ENCODE measurements around the gene GRIK4.

GRIK4 gene

DNA sequence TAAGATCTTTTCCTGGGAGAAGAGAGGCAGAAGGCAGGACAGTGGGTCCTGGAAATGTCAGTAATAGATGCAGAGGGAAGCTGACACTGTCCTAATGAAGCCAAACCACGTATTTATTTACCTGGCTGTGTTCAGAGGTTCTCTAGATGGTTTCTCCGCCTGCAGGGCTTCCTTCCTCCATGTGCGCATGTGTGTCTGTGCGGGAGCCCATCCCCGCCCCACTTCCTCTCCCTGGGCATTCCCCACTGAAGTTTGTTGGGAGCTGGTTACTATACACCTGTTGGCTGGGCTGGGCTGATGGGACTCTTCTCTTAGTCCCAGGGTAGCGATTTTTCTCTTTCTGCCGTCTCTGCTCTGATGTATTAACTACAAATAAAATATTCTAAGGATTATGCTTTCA is 307.5 kb downstream of the GRIK4 start:
- DNase-seq: no peak

DNA sequence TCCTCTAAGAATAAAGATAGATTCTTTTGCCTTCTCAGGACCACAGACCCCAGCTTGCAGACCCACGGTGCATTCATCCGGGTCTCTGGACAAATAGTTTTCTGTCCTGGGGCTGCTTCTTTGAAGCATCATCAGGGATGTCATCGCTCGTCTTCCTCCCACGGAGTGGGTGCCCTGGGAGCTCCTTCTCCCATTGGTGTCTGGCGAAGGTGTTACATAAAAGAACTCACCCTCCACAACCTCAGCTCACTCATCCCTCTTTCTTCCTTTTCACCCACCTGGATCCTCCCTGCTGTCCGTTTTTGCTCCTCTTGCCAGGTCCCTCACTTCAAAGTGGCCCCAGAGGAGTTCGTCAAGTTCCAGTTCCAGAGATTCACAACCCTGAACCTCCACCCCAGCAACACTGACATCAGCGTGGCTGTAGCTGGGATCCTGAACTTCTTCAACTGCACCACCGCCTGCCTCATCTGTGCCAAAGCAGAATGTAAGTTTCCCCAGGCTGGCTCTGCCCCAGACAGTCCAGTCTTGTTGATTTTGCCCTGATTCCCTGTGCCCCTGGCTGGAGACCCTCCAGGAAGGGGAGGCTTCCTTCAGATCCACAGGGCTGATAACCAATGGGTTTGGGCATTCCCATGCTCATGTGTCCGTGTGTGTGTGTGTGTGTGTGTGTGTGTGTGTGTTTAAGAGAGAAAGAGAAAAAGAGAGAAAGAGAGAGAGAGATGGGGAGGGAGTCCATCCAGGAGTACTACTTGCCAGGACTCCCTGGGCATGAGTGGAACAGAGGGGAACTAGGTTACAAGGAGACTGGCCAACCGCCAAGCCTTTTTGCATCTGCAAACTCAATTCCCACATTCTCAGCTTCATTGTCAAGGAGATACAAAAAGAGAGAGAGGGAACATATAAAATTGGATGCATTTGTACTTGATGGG is 308.2 kb downstream of the GRIK4 start:
- no peak for DNase-seq

DNA sequence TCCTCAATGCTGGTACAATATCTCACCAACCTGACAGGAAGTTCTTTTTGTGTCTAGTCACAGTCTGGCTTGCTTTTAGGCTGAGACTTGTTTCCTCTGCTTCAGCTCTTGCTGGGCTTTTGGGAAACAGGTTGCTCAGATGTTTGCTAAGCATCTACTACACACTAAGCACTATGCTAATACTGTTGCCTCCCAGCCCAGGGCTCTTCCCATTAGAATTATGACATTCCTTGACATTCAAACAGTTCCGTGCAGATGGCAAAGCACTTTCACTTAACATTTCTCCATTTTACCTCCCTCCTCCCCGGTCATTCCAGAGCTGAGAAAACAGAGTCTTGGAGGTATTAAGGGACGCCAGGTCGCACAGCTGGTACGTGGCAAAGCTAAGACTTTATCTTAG is 311.6 kb downstream of the GRIK4 start:
- no peak for DNase-seq

DNA sequence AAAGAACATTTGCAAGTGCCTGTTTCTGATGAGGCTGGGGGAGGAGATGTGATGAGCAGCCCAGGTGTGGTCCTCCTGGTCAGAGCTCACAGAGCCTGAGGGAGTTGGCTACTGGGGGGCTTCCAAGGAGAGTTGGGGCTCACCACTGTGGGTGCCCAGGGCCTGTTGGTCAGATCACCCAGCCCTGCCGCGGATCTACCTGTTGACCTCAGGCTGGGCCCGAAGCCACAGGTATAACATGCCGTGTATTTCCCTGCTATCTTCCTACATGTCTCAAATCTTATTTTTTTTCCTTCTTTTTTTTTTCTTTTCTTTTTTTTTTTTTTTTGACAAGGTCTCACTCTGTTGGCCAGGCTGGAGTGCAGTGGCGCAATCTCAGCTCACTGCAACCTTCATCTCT is 312.7 kb downstream of the GRIK4 start:
- no peak for DNase-seq

DNA sequence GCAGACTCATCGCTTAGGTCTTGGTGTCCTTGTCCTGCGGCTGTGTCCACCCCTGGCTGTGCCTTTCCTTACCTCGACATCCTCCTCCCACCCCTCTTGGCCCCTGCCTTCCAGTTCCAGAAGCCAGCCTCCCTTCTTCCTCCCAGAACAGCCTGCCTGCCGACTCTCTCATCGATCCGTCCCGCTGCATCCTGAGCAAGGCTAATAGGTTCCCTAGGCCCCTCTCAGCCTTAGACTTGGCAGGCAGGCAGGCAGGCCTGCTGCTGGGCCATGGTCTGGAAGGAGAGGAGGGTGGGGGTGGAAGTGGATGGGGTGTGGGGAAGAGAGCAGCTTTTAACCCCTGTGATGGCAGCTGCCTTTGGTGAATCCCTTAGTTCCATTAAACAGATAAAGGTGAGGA is 315.6 kb downstream of the GRIK4 start:
- no peak for DNase-seq

DNA sequence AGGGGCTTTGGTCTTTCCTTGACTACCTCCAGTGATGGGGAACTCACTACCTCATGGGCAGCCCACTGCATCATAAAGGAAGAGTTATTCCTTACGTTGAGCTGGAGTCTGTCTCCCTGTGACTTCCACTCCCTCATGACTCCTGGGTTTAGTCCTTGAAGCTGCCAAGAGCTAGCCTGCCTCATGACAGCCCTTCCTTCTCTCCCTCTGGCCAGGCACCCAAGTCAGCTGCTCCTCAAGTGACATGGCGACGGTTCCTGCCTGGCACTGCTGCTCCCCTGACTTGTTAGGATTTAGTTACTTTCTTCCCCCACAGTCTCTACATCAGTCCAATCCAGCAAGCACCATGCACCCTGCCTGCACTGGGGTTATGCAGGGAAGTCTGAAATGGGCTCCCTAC is 316.3 kb downstream of the GRIK4 start:
- no peak for DNase-seq

DNA sequence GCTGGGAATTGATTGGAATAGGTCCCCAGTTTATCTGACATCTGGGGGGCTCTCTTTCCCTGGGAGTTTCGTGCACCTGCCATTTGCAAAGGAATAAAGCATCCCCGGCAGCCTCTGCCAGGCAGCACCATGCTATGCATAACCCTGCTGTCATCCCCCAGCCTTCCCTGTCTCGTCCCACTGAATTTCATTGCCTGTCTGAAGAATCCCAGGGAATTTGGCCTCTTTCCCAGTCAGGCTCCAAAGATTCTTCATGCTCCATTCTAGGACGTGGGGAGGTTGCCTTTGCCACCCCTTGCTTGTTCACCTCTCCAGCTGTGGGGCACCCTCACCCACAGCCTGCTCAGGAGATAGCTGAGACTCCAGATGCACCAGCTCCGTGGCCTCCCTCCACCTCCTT is 317.3 kb downstream of the GRIK4 start:
- no peak for DNase-seq

DNA sequence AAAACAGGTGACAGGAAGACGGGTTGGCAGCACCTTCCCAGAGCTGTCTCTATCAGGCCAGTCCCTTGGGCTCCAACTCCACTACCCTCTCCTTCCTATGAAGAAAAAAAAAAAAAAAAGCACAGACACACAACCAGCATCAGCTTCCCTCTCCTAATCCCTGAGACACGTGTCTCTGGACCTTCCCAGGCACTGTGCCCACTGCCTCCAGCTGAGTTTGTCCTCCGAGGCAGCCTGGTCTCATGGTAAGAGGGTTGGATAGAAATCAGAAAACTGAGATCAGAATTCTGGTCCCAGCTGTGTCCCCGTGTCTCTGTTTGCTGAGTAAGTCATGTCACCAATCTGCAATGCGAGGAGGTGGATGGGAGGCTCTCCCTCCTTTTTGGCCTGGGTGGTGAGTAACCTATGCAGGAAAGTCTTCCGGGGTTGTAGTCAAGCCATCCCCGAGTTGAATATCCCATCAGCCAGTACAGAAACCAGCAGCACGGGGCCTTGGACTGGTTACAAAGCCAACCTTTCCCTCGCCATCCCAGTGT is 318.6 kb downstream of the GRIK4 start:
- no peak for DNase-seq

DNA sequence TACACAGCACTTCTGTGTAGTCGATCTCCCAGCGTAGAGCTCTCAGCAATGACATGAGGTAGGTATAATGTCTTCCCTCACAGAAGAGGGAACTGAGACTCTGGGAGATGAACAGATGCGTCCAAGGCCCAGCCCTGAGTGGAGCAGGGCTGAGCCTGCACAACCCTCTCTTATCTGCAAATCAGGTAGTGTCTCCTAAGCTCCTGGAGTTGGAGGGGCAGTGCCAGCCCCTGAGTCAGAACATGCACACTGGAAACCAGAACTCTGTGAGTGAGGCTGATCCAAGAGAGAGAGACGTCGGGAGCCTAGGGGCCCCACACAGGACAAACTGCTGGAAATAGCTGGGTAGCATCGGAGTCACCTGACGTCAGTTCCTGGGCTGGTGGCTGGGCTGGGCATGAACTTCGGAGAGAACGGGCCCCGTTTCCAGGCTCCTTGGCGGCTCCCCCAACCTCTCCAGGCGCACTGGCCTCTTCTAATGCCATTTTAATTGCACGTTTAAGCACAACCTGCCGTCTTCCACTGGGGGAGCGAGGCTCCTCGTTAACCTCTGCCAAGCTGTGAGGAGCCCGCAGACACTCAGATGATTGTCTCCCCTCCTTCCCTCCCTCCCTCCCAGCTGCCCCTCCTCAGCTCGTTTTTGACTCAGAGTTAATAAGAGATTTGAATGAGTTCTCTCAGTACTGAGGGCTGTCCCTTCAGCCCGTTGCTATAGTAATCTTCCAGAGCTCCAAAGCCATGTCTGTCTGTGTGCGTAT is 321.1 kb downstream of the GRIK4 start:
- DNase-seq: no peak

DNA sequence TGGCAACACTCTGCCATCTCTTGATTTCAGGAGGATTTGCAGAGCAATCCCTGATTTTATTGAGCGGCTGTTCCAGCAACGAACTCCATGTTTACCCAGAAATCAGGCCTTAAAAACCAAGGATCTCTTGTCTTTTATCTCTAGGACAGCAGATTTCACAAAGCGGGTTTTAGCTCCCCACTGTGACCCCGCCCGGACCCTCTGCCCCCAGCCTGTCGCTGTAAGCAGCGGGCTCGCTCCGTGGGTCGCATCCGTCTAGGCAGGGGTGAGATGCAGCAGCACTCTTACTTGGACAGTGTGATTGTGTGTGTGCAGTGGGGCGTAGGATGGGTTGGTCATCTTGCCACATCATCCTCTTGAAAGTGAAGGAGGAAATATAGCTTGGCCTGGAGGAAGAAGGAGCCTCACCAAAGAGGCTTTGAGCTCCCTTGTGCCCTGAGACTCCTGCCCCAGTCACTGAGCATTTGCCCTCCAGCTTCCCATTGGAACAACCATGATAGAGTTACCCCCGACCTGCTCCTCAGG is 323.2 kb downstream of the GRIK4 start:
- DNase-seq: no peak

DNA sequence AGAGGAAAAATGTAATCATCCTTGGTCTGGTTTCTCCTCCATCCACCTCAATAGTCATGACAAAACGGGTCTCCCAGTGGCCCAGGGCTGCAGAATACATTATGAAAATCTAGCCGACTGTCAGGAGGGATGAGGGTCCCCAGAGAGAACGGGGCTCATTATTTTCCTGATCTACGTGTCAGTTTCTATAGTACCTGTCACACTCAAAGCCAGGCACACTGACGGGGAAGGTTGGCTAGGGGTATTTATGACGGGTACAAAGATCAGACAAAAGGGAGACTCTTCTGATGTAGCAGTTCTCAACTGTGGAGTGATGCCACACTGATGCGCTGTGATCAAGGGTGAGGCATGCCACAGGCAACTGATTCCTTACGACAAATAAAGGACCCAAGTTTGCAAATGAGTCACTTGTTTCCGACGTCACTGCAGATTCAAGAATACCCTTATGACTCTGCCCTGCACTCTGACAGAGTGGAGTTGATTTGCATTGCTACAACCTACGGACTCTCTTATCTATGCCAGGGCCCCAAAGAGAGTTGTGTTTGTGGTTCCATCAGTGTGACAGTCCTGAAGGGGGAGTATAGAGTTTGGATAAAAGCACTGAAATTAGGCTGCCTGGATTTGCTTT is 324.2 kb downstream of the GRIK4 start:
- DNase-seq: no peak

DNA sequence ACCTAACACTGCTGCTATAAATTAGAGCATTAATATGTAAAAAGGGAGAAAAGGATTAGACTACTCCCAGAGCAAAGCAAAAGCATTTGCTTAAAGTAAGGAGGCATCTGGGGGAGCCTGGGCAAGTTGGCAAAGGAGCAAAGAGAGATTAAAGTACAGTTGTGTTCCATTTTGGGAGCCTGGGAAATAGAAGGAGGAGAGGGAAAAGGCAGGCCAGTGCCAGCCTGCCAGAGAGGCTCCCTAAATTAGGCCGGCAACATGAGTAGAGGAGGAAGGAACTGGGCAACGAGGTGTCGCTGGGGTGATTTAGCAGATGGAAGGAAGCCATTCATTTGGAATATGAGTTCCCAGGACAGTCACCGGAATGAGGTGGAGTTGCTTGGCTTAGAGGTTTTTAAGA is 326.1 kb downstream of the GRIK4 start:
- DNase-seq: no peak

DNA sequence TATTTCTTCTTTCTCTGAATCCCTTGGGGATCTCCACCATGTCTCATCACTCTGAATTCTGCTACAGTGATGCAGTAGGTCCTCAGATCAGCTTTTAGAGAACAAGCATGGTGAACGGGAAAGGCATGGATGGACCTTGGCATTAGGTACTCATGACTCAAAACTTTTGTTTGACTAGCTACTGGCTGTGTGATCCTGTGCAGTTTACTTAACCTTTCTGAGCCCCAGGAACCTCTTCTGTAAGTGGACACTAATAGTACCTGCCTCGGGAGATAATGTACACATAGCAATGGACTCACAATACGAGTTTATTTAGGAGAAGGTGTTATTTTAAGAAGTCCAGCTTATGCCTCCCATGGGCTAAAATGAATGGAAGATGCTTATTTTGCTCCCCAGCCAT is 327.7 kb downstream of the GRIK4 start:
- DNase-seq: no peak

DNA sequence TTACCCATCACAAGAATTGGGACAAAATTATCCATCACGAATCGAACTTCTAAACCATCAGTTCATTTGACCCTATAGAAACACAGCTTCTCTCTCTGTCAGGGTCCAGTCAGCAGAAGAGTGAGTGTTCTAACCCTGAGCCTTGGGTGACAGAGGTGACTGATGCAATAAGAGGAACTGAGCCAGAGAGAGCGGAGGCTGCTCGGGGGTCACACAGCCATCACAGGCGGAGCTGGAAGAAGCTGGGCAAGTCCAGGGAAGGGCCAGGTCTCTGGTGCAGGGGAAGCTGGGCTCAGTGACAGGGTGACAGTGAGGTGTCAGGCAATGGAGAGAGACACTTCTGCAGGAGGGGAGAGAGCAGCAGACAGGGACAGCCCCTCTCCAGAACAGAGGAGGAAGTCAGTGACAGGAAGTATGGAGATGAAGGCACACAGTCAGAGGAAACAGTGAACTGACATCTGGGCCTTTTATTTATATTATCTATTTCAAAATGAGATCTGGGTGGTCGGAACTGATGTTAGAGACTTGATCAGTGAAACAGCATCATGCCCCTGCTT is 328.4 kb downstream of the GRIK4 start:
- DNase-seq: no peak

DNA sequence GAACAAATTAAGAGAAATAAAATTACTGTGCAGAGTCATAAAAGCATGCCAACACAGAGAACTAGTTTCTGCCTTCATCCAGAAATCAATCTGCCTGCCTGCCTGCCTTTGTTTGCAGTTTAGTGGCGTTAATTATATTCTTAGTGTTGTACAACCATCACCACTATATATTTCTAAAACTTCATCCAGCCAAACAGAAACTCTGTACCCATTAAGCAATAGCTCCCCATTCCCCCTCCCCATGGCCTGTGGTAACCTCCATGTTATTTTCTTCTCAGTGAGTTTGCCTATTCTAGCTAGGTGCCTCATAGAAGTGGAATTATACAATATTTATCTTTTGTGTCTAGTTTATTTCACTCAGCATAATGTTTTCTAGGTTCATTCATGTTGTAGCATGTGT is 329.1 kb downstream of the GRIK4 start:
- no peak for DNase-seq

DNA sequence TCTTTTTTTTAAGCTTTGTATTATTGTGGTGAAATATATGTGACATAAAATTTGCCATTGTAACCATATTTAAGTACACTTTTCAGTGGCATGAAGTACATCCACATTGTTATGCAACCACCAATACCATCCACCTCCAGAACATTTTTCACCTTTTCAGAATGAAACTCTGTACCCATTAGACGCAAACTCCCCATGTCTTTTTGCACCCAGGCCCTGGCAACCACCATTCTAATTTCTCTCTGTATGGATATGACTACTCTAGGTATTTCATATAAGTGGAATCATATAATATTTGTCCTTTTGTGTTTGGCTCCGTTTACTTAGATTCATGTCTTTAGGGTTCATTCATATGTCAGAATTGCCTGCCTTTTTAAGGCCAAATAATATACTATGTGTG is 329.5 kb downstream of the GRIK4 start:
- DNase-seq: no peak

DNA sequence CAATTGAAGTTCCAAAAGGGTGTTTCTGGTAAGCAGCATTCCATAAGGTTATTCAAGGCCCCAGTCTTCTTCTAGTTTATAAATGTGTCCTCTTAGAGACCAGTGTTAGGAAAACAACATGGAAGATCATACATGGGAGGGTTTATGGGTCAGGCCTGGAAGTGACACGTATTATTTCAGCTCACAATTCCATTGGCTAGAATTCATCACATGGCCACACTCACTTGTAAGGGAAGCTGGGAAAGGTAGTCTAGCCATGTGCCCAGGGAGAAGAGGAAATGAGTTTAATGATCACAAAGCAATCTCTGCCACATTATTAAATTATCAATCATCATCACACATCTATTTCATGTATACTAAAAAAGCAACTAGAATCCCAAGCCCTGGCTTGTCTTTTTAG is 330.6 kb downstream of the GRIK4 start:
- no peak for DNase-seq

DNA sequence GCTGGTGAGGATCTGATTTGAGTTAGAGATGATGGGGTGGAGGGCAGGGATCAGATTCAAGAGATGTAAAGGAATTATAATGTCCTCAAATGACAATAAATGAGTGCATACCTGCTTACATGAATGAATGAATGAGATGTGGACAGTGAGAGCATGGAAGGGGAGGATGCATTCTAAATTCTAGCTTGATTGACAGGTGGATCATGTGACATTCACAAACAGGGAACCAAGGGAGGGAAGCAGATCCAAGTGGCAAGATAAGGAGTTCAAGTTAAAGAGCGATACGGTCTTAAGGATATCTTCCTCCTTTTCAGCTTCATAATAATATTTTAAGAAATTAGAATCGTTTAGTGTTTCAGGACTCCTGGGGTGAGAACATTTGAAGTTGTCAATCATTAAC is 341.9 kb downstream of the GRIK4 start:
- DNase-seq: no peak

DNA sequence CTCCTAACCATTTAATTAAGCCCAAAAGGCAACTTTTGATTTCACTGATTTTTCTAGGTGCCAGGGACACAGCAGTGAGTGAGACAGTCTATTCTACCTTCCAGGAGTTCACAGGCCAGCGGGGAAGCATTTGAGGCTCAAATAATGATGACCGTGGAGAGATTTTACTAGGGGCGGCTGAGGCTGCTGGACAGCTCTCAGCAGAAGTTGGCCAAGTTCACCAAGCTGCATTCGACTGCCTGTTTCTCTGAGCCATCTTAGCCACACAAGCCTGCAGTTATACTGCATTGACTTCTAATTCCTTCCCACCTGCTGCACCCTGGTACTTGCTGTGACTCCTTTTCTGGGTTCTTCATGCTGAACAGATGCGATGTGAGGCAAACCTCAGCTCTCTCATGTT is 343.4 kb downstream of the GRIK4 start:
- DNase-seq: no peak

DNA sequence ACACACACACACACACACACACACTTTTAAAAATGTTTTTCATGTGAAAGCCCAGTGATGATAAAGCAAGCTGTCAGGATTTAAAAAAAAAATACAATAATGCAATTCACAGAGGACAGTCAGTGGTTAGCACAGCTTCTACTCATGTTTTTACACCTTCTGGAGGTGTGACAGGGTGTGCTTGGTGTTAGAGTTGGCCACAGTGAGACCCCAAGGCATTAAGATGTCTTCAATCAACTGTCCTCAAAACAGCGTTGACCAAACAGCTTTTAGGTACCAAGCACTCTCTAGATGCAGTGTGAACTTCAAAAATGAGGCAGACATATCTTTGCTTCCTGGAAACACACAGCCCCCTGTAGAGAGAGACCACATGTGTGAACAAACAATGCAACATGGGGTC is 346.0 kb downstream of the GRIK4 start:
- DNase-seq: no peak

DNA sequence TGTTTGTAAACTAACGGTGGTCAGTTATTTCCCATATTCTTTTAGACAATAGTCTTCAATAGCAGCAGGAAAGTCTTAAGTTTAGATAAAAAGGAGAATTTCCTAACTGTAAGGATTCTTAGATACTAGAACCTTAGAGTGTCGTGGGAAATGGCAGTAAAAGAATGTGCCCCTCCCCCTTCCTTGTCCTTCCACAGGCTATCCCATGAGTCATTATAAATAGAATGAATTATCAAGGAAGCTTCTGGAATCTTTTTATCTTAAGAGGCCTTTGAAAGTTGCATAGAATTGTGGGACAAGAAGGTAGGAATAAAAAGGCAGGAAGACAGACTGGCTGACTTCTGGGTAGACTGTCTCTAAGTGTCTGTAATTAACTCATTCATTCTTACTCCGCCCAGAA is 347.2 kb downstream of the GRIK4 start:
- no peak for DNase-seq

DNA sequence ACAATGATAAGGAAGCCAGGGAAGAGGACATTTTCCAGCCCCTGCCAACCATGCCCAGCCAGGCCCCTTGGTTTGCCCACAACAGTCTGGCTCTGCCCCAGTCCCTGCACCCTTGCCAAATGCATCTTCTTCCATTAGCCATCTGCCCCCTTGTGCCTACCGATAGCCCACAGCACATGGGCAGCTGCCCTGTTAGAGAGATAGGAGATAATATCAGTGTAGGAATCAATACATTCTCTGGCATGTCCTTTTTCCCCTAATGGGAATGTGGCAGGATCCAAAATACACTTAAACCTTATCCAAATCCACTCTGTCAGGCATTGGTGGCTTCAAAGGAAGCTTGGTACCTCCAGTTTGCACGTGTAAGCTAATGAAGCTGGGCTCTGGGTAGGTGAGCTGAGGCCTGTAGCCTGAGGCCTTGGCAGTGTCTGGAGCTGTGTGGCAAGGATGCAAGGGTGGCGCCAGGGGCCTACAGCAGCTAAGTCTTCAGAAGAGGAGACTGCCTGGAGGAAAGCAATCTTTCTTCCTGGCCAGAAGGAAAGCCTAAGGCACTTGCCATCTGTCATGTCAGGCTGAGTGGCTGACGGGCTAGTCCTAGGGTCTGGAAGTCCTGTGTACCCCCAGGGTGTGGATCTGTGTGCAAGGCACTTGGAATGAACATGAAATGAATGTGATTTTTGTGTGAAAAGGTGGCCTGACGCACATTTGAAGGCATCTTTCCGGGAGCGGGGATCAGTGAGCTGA is 348.2 kb downstream of the GRIK4 start:
- no peak for DNase-seq
